HG02852 (cell line): ENCODE results near the gene NAALADL2.

Experiments used
- ATAC-seq: cut with Tn5 transposase; IDR thresholded peaks from one replicate; pipeline ENCODE4 v1.9.1; 2021; ENCODE audit warnings: mild to moderate bottlenecking, moderate library complexity; ENCODE audit not compliant: unreplicated experiment

Gene NAALADL2

GRCh38 chr3:174959556-174960065 is 100.5 kb downstream of the NAALADL2 start:
- no peak for ATAC-seq

GRCh38 chr3:174960898-174961297 is 101.8 kb downstream of the NAALADL2 start:
- no peak for ATAC-seq

GRCh38 chr3:174973465-174973864 is 114.3 kb downstream of the NAALADL2 start:
- no peak for ATAC-seq

- ATAC-seq, result no peak
Measured at GRCh38 chr3:174986685-174987084, 127.6 kb downstream of the NAALADL2 start.

GRCh38 chr3:175001091-175001490 is 142.0 kb downstream of the NAALADL2 start:
- no peak for ATAC-seq

- no peak for ATAC-seq
Measured at GRCh38 chr3:175002732-175003143, 143.6 kb downstream of the NAALADL2 start.

- no peak for ATAC-seq
Measured at GRCh38 chr3:175003590-175003989, 144.5 kb downstream of the NAALADL2 start.

- no peak for ATAC-seq
Measured at GRCh38 chr3:175005193-175005592, 146.1 kb downstream of the NAALADL2 start.

- ATAC-seq, result no peak
Measured at GRCh38 chr3:175005881-175006280, 146.7 kb downstream of the NAALADL2 start.

GRCh38 chr3:175007306-175007705 is 148.2 kb downstream of the NAALADL2 start:
- ATAC-seq, result no peak

GRCh38 chr3:175009295-175009694 is 150.2 kb downstream of the NAALADL2 start:
- no peak for ATAC-seq

GRCh38 chr3:175015056-175015635 is 156.0 kb downstream of the NAALADL2 start:
- no peak for ATAC-seq

GRCh38 chr3:175018946-175019727 is 160.0 kb downstream of the NAALADL2 start:
- no peak for ATAC-seq

- no peak for ATAC-seq
Measured at GRCh38 chr3:175020101-175020500, 161.0 kb downstream of the NAALADL2 start.

- ATAC-seq, result no peak
Measured at GRCh38 chr3:175029828-175030227, 170.7 kb downstream of the NAALADL2 start.

GRCh38 chr3:175039875-175040274 is 180.7 kb downstream of the NAALADL2 start:
- ATAC-seq, result no peak

- ATAC-seq, result no peak
Measured at GRCh38 chr3:175041369-175041768, 182.2 kb downstream of the NAALADL2 start.

- no peak for ATAC-seq
Measured at GRCh38 chr3:175046601-175047000, 187.5 kb downstream of the NAALADL2 start.

- ATAC-seq, result no peak
Measured at GRCh38 chr3:175047786-175048185, 188.7 kb downstream of the NAALADL2 start.

GRCh38 chr3:175057401-175057800 is 198.3 kb downstream of the NAALADL2 start:
- ATAC-seq, result no peak

- no peak for ATAC-seq
Measured at GRCh38 chr3:175059788-175060187, 200.7 kb downstream of the NAALADL2 start.

GRCh38 chr3:175065497-175065896 is 206.4 kb downstream of the NAALADL2 start:
- ATAC-seq, result no peak
